ENCODE data around the gene DENND5B.
"Not testable (repeated sequence)": the region's sequence is repeated elsewhere in the genome, so short reads cannot be mapped to it uniquely, and the experiment has no call there.

The DENND5B gene

DNA sequence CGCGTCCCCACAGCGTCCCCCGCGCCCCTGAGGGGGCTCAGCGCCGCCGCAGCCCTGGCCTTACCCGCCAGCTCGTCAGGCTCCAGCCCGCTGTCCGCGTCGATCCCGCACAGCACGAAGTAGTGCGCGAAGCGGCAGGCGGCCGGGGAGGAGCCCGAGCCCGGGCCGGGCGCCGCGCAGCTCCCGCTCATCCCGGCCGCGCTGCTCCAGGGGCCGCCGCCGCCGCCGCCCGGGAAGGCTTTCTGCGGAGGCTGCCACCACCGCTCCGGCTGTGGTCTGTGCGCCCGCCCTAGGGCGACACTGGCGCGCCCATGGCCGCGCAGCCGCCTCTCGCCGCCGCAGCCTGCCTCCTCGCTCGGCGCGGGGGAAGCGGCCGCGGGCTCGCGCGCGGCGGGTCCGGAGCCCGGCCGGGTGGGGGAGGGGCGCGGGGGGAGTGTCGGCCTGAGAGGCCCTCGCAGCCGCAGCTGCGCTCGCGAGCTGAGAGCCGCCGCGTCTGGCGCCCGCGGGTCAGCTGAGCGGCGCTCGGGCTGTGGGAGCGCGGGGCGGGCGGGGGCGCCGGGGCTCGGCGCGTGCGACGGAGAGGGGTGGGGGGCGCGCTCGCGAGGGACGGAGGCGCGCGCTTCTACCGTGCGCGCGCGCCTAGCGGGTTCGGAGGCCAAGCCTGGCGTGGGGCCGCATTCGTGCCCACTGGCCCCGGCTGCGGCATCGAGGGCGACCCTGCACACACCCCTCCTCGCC is at the start of gene DENND5B:
DENND5B (minus strand) TSS at position 495 of the 738 bp plus-strand sequence; CDS start at position 191, 304 bp downstream.
- DNase-seq (ENCODE audit: low spot score) = no peak

GRCh38 chr12:31634620-31635019 is 43.7 kb upstream of the DENND5B start:
- no peak for DNase-seq (ENCODE audit: low spot score)

- DNase-seq (ENCODE audit: low spot score) = no peak
Observed at GRCh38 chr12:31633464-31633863, 42.5 kb upstream of the DENND5B start.

DNA sequence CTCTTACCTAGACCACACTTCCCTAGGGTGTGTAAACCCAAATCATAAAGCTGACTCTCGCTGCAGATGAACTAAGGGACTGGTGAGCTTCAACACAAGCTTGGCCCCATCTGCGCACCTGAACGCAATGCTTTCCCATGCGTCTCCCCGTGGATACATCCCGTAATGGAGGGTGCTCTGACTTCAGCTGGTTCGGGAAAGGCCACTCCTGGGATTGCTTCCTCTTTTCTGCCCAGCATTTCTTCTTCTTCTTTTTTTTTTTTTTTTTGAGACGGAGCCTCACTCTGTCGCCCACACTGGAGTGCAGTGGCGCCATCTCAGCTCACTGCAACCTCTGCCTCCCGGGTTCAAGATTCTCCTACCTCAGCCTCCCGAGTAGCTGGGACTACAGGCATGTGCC is 40.9 kb upstream of the DENND5B start:
- no peak for DNase-seq (ENCODE audit: low spot score)

- DNase-seq (ENCODE audit: low spot score) = no peak
Observed at GRCh38 chr12:31631023-31631724, 40.2 kb upstream of the DENND5B start.

DNA sequence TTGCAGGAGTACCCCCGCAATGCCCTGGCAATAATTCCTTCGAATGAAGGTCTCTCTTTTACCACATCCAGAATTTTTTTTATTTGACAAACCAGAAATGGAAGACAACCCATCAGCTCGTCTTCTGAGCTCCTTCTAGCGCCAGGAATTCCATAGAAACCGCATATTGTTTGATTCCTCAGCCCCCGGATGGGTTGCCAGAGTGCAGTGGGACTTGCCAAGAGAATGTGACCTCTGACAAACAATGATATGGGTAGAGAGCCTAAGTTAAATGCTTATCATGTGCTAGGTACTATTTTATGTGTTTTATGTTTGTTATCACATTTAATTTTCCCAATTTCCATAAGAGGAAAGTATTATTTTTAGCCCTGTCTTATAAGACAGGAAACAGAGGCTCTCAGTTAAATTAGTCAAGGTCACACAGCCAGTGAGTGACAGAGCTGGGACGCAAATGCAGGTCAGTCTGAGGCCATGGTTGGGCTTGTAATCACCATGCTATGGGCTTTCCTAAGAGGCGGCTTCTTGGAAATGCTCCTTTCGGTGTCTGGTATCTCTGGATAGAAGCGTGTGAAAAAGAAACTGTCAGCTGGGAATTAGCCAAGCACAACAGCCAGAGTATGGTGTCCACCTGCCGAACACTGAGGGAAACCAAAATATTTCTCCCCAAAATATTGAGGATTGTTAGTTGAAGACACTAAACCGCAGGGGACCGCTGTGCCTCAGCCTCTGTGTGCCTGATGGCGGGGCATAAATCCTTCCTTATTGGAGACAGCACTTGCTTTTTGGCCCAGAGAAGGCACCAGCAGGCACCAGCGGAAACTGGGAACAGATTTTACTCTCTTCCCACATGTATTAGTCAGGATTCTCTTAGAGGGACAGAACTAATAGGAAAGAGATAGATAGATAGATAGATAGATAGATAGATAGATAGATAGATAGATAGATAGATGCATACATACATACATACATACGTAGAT is 39.1 kb upstream of the DENND5B start:
- DNase-seq (ENCODE audit: low spot score) = no peak

GRCh38 chr12:31627456-31628054 is 36.6 kb upstream of the DENND5B start:
- DNase-seq (ENCODE audit: low spot score) = no peak

GRCh38 chr12:31626270-31626995 is 35.5 kb upstream of the DENND5B start:
- DNase-seq (ENCODE audit: low spot score) = no peak

- DNase-seq (ENCODE audit: low spot score) = no peak
Observed at GRCh38 chr12:31622038-31622437, 31.1 kb upstream of the DENND5B start.

DNA sequence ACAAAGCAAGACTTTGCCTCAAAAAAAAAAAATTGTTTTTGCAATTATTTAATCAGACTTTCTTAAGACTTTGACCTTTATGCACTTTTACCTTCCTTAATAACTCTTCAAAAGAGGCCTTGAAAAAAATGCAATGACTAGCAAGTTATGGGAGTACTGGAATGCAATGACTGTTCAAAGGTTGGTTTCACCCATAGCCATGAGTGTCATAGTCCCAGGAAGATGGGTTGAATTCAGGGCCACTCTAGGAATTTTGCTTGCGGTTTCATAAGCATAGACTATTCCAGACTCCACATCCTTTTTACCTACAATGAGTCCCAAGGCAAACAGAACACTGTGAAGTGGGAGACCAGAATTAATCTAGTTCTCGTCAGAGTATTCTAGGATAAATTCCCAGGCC is 29.4 kb upstream of the DENND5B start:
- no peak for DNase-seq (ENCODE audit: low spot score)

GRCh38 chr12:31618228-31619025 is 27.5 kb upstream of the DENND5B start:
- DNase-seq (ENCODE audit: low spot score) = no peak

GRCh38 chr12:31612819-31613218 is 21.9 kb upstream of the DENND5B start:
- DNase-seq (ENCODE audit: low spot score) = no peak

DNA sequence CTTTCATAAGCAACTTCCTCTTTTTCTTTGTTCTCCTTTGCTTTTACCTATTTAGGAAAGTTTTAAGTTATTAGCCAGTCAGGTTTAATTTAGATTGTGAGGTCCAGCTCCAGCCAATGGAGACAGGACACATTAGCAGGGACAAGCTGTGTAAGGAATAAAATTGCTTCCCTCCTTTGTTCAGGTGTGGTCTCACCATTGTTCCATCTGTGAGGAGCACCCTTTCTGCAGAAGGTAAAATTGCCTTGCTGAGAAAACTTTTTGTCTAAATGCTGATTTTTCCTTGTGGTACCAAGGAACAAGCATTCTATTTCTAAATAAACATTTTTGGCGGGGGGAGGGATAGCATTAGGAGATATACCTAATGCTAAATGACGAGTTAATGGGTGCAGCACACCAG is 17.4 kb upstream of the DENND5B start:
- DNase-seq (ENCODE audit: low spot score) = not testable (repeated sequence)

GRCh38 chr12:31605531-31605930 is 14.6 kb upstream of the DENND5B start:
- DNase-seq (ENCODE audit: low spot score) = no peak

GRCh38 chr12:31603546-31604009 is 12.6 kb upstream of the DENND5B start:
- DNase-seq (ENCODE audit: low spot score) = no peak

- no peak for DNase-seq (ENCODE audit: low spot score)
Observed at GRCh38 chr12:31600750-31601149, 9.8 kb upstream of the DENND5B start.

DNA sequence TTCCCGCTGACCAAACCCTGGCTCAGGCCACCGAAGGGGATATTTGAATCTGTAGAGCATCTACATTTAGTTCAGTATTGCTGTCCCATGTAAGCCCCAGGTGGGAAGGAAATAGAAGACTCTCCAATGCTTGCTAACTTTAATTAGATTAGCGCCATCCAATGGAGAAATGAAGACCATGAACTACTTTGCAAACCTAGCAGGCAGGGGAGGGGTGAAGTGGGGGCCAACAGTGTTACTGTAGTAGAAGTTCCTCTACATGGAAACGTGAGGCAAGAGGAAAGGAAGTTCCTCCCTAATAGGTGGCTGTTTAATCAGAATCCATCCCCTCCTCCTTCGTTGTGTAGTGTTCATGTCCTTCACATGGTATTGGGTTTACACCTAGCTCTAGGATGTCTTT is 9.3 kb upstream of the DENND5B start:
- DNase-seq (ENCODE audit: low spot score) = no peak

- no peak for DNase-seq (ENCODE audit: low spot score)
Observed at GRCh38 chr12:31599053-31599452, 8.1 kb upstream of the DENND5B start.

DNA sequence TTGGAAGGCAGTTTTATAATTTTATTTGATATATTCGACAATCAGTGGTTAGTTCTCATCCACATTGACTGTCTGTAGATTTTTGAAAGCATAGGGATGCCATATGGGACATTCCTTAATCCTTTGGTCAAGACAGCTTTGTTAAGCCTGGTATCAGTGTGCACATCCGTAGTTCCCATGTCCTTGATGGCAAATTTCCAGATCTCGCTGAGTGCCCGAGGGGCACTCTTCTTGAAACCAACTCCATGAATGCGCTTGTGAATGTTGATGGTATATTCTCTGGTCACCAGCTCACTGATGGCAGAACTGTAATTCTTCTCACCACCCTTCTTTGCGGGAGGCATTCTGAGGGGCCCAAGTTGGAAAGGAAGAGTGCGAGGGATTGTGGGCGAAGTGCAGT is 6.1 kb upstream of the DENND5B start:
- DNase-seq (ENCODE audit: low spot score) = no peak

GRCh38 chr12:31594681-31595080 is 3.7 kb upstream of the DENND5B start:
- DNase-seq (ENCODE audit: low spot score) = no peak
